ENCODE data around the gene RFTN1. TPM values are rescaled to one million over a fixed set of nuclear protein-coding genes. Genes with fewer than 3 reads are reported as not detected.

RFTN1 gene
- polyA plus RNA-seq, 3 donors from 2014 or later, result 96.5 to 194 (median 109) TPM

GRCh38 chr3:16335772-16336645 lies 177.5 kb downstream of the RFTN1 start:
- Mint-ChIP-seq H3K36me3 (peaks cover 31 to 36% (median 32%) of the 10 kb centered on the region in 3 donors), H3K27me3 (ENCODE audit: low read depth in 3 of 3) (peaks cover 0 to 14% (median 0%) of the 10 kb centered on the region in 3 donors), H3K4me3 (peak overlapping the region in 1 of 5 donors; percentile 24), H3K9me3 (peaks cover 2 to 9% (median 6%) of the 10 kb centered on the region in 6 donors), H3K27ac (peak overlapping the region; percentile 35 to 87 (median 58)), H3K4me1 (peaks cover 67 to 89% of the 10 kb centered on the region in 2 donors)
- DNase-seq, result no peak

GRCh38 chr3:16335333-16335732 lies 178.2 kb downstream of the RFTN1 start:
- Mint-ChIP-seq H3K4me3 (peak overlapping the region in 1 of 5 donors; percentile 21), H3K27me3 (ENCODE audit: low read depth in 3 of 3) (peaks cover 0 to 14% (median 0%) of the 10 kb centered on the region in 3 donors), H3K4me1 (peaks cover 62 to 88% of the 10 kb centered on the region in 2 donors), H3K9me3 (peaks cover 2 to 9% (median 6%) of the 10 kb centered on the region in 6 donors), H3K36me3 (peaks cover 32 to 43% (median 36%) of the 10 kb centered on the region in 3 donors), H3K27ac (peak overlapping the region in 5 of 6 donors; percentile 35 to 87 (median 36))
- DNase-seq, result no peak

GRCh38 chr3:16334909-16335308 lies 178.6 kb downstream of the RFTN1 start:
- Mint-ChIP-seq H3K27me3 (ENCODE audit: low read depth in 3 of 3) (peaks cover 0 to 14% (median 0%) of the 10 kb centered on the region in 3 donors), H3K27ac (peak overlapping the region; percentile 2 to 87 (median 54)), H3K4me1 (peaks cover 58 to 88% of the 10 kb centered on the region in 2 donors), H3K9me3 (peaks cover 2 to 9% (median 6%) of the 10 kb centered on the region in 6 donors), H3K36me3 (peaks cover 32 to 46% (median 36%) of the 10 kb centered on the region in 3 donors), H3K4me3 (no peak overlapping the region)
- DNase-seq, result no peak

DNA sequence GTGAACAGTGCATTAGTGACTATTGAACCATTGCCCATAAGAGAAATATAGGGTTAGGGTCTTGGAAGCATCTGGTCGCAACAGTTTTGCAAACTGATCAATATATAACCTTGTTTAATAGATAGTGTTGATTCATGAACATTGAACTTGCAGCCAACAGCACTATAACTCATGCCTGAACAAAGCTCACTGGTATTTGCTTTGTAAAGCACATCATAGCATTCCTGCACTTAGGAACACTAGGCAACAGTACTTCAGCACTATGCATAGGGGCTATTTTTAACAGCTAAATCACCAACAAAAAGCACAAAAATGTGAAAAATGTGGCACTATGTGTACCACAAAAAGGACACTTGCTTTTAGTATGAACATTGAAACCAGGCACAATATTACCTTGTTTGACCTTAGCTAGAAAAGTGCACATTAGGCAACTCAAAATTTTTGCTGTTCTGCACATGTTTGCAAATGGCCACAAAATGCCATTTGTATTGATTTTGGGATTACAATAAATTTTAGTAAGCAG lies 180.5 kb downstream of the RFTN1 start:
- peaks cover 32 to 46% (median 36%) of the 10 kb centered on the region in 3 donors for H3K36me3 Mint-ChIP-seq
- peak overlapping the region in 2 of 6 donors; percentile 1 to 52 for H3K27ac Mint-ChIP-seq
- no peak overlapping the region for H3K4me3 Mint-ChIP-seq
- H3K9me3 Mint-ChIP-seq, result peaks cover 3 to 9% (median 6%) of the 10 kb centered on the region in 6 donors
- no peak for DNase-seq
- peaks cover 38 to 69% of the 10 kb centered on the region in 2 donors for H3K4me1 Mint-ChIP-seq
- H3K27me3 Mint-ChIP-seq (ENCODE audit: low read depth in 3 of 3), result peaks cover 0 to 9% (median 3%) of the 10 kb centered on the region in 3 donors

- H3K27ac Mint-ChIP-seq, result peak overlapping the region in 4 of 6 donors; percentile 12 to 51 (median 24)
- no peak for DNase-seq
- H3K27me3 Mint-ChIP-seq (ENCODE audit: low read depth in 3 of 3), result peaks cover 0 to 10% (median 3%) of the 10 kb centered on the region in 3 donors
- peaks cover 32 to 46% (median 36%) of the 10 kb centered on the region in 3 donors for H3K36me3 Mint-ChIP-seq
- no peak overlapping the region for H3K4me3 Mint-ChIP-seq
- peaks cover 3 to 9% (median 6%) of the 10 kb centered on the region in 6 donors for H3K9me3 Mint-ChIP-seq
- H3K4me1 Mint-ChIP-seq, result peaks cover 28 to 53% of the 10 kb centered on the region in 2 donors
Observed at GRCh38 chr3:16331319-16331883, 182.1 kb downstream of the RFTN1 start.

- H3K9me3 Mint-ChIP-seq, result peaks cover 3 to 9% (median 6%) of the 10 kb centered on the region in 6 donors
- DNase-seq, result no peak
- H3K4me1 Mint-ChIP-seq, result peaks cover 24 to 43% of the 10 kb centered on the region in 2 donors
- peaks cover 30 to 41% (median 34%) of the 10 kb centered on the region in 3 donors for H3K36me3 Mint-ChIP-seq
- no peak overlapping the region for H3K4me3 Mint-ChIP-seq
- peak overlapping the region in 4 of 6 donors; percentile 7 to 62 (median 52) for H3K27ac Mint-ChIP-seq
- peaks cover 0 to 12% (median 3%) of the 10 kb centered on the region in 3 donors for H3K27me3 Mint-ChIP-seq (ENCODE audit: low read depth in 3 of 3)
Observed at GRCh38 chr3:16330351-16330750, 183.1 kb downstream of the RFTN1 start.

DNA sequence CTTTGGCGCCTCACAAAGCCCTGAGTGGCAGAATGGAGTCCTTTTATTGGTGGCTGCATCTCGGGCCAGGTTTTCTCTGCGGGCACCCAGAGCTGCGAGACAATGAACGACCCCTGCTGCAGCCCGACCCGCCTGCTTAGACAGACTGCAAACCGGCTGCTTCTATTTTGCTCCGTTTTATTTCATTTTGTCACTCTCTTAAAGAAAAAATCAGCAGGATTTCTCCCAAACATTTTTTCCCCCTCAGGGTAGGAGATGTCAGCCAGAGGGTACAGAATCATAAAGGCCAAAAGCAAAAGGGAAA lies 183.7 kb downstream of the RFTN1 start:
- Mint-ChIP-seq H3K4me3 (no peak overlapping the region), H3K36me3 (peaks cover 24 to 35% (median 29%) of the 10 kb centered on the region in 3 donors), H3K4me1 (peaks cover 20 to 37% of the 10 kb centered on the region in 2 donors), H3K27ac (peak overlapping the region in 2 of 6 donors; percentile 40 to 88), H3K27me3 (ENCODE audit: low read depth in 3 of 3) (peaks cover 0 to 12% (median 3%) of the 10 kb centered on the region in 3 donors), H3K9me3 (peaks cover 3 to 9% (median 6%) of the 10 kb centered on the region in 6 donors)
- DNase-seq, result no peak

GRCh38 chr3:16329036-16329825 lies 184.3 kb downstream of the RFTN1 start:
- Mint-ChIP-seq H3K27me3 (ENCODE audit: low read depth in 3 of 3) (peaks cover 0 to 12% (median 3%) of the 10 kb centered on the region in 3 donors), H3K4me1 (peaks cover 17 to 32% of the 10 kb centered on the region in 2 donors), H3K27ac (peak overlapping the region in 3 of 6 donors; percentile 61 to 88 (median 68)), H3K36me3 (peaks cover 19 to 30% (median 23%) of the 10 kb centered on the region in 3 donors), H3K4me3 (no peak overlapping the region), H3K9me3 (peaks cover 3 to 9% (median 6%) of the 10 kb centered on the region in 6 donors)
- DNase-seq, result no peak

GRCh38 chr3:16328124-16328523 lies 185.4 kb downstream of the RFTN1 start:
- Mint-ChIP-seq H3K4me1 (peaks cover 14 to 29% of the 10 kb centered on the region in 2 donors), H3K27ac (peak overlapping the region in 3 of 6 donors; percentile 43 to 80 (median 60)), H3K36me3 (peaks cover 16 to 34% (median 22%) of the 10 kb centered on the region in 3 donors), H3K27me3 (ENCODE audit: low read depth in 3 of 3) (peaks cover 0 to 14% (median 5%) of the 10 kb centered on the region in 3 donors), H3K9me3 (peaks cover 3 to 9% (median 6%) of the 10 kb centered on the region in 6 donors), H3K4me3 (no peak overlapping the region)
- no peak for DNase-seq

- peaks cover 6 to 17% of the 10 kb centered on the region in 2 donors for H3K4me1 Mint-ChIP-seq
- H3K9me3 Mint-ChIP-seq, result peaks cover 1 to 6% (median 4%) of the 10 kb centered on the region in 6 donors
- H3K27me3 Mint-ChIP-seq (ENCODE audit: low read depth in 3 of 3), result peaks cover 0 to 14% (median 5%) of the 10 kb centered on the region in 3 donors
- DNase-seq, result no peak
- H3K4me3 Mint-ChIP-seq, result no peak overlapping the region
- peaks cover 6 to 24% (median 12%) of the 10 kb centered on the region in 3 donors for H3K36me3 Mint-ChIP-seq
- peak overlapping the region in 4 of 6 donors; percentile 10 to 55 (median 38) for H3K27ac Mint-ChIP-seq
Observed at GRCh38 chr3:16326724-16327349, 186.7 kb downstream of the RFTN1 start.

GRCh38 chr3:16325850-16326249 lies 187.6 kb downstream of the RFTN1 start:
- Mint-ChIP-seq H3K4me1 (peaks cover 6 to 10% of the 10 kb centered on the region in 2 donors), H3K4me3 (no peak overlapping the region), H3K36me3 (peaks cover 3 to 21% (median 8%) of the 10 kb centered on the region in 3 donors)

DNA sequence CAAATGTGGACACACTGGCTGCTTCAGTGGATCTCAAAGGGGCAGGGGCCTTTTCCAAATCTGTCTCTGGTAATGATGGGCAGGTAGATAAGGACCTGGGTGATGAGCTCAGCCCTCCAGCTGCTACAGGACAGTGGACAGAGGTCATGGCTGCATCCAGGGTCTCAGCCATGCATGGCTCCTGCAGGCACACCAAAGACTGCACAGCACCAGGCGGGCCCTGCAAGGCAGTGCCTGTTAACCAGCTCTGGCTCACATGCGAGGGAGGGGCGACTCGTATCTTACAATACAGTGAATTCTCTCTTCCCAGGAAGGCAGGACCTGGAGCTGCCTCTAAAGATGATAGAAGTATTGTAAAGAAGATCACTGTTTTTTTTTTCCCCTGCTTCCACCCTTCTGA lies 189.8 kb downstream of the RFTN1 start:
- H3K4me1 Mint-ChIP-seq, result peaks cover 21% of the 10 kb centered on the region in 2 donors
- no peak for DNase-seq
- peak overlapping the region in 1 of 6 donors; percentile 50 for H3K27ac Mint-ChIP-seq
- peaks cover 3 to 11% (median 5%) of the 10 kb centered on the region in 3 donors for H3K27me3 Mint-ChIP-seq (ENCODE audit: low read depth in 3 of 3)
- peaks cover 13 to 27% (median 16%) of the 10 kb centered on the region in 3 donors for H3K36me3 Mint-ChIP-seq
- H3K4me3 Mint-ChIP-seq, result no peak overlapping the region
- no peaks in the 10 kb centered on the region for H3K9me3 Mint-ChIP-seq

More at GRCh38 chr3:16325850-16326249, 187.6 kb downstream of the RFTN1 start:
- Mint-ChIP-seq H3K27ac (peak overlapping the region in 2 of 6 donors; percentile 17 to 23), H3K27me3 (ENCODE audit: low read depth in 3 of 3) (peaks cover 5 to 10% (median 5%) of the 10 kb centered on the region in 3 donors), H3K9me3 (peaks cover 0 to 1% (median 0%) of the 10 kb centered on the region in 6 donors)
- no peak for DNase-seq

All from immature natural killer cell (primary cell).